ENCODE measurements around the gene TNS1.

TNS1 gene

GRCh38 chr2:217933617-217933993 lies 69.2 kb downstream of the TNS1 start:
- ChIA-PET POLR2A (no interaction called here), CTCF (interaction anchor here (1.2 kb wide), 2 partner anchors 15 to 60 kb away, joined by 3 read pairs; no protein-coding TSS in a partner anchor)
- DNase-seq (ENCODE audit: extremely low spot score), result no peak
- no peak for TF ChIP-seq LEF1 (IDR thresholded peaks at IDR 0.05; ENCODE audit: borderline replicate concordance)
- no peak for TF ChIP-seq NFRKB (IDR thresholded peaks at IDR 0.05)
- TF ChIP-seq BHLHE40 (IDR thresholded peaks at IDR 0.05; ENCODE audit: borderline replicate concordance), result no peak

- DNase-seq (ENCODE audit: extremely low spot score), result no peak
- TF ChIP-seq FOXM1 (IDR thresholded peaks at IDR 0.05; ENCODE audit: borderline replicate concordance) (no peak), LEF1 (IDR thresholded peaks at IDR 0.05; ENCODE audit: borderline replicate concordance) (no peak), PKNOX1 (IDR thresholded peaks at IDR 0.05) (no peak), SUZ12 (IDR thresholded peaks at IDR 0.05) (no peak), HDGF (IDR thresholded peaks at IDR 0.05; ENCODE audit: borderline replicate concordance) (no peak), ZNF384 (IDR thresholded peaks at IDR 0.05) (no peak), ELF4 (IDR thresholded peaks at IDR 0.05) (no peak), CTBP1 (IDR thresholded peaks at IDR 0.05; ENCODE audit: borderline replicate concordance) (no peak), BHLHE40 (IDR thresholded peaks at IDR 0.05; ENCODE audit: borderline replicate concordance) (no peak), L3MBTL2 (conservative IDR thresholded peaks at IDR 0.05) (no peak), NFRKB (IDR thresholded peaks at IDR 0.05) (no peak), FOXK2 (IDR thresholded peaks at IDR 0.05) (no peak), FOXA1 (IDR thresholded peaks at IDR 0.05) (no peak), TARDBP (IDR thresholded peaks at IDR 0.05) (no peak), SP1 (IDR thresholded peaks at IDR 0.05) (no peak), ARNT (IDR thresholded peaks at IDR 0.05) (no peak)
- ChIA-PET POLR2A (no interaction called here), CTCF (interaction anchor here (1.1 to 1.2 kb wide), 3 partner anchors 15 to 60 kb away, joined by 3 read pairs; no protein-coding TSS in a partner anchor)
Observed at GRCh38 chr2:217932803-217933616, 69.8 kb downstream of the TNS1 start.

GRCh38 chr2:217931846-217932560 lies 70.8 kb downstream of the TNS1 start:
- CTCF ChIA-PET, result interaction anchor here (1.1 to 1.2 kb wide), 2 partner anchors 14 to 33 kb away, joined by 3 read pairs; no protein-coding TSS in a partner anchor
- TF ChIP-seq ELF4 (IDR thresholded peaks at IDR 0.05), result no peak
- TF ChIP-seq CTBP1 (IDR thresholded peaks at IDR 0.05; ENCODE audit: borderline replicate concordance), result no peak
- TF ChIP-seq BHLHE40 (IDR thresholded peaks at IDR 0.05; ENCODE audit: borderline replicate concordance), result no peak
- TF ChIP-seq TARDBP (IDR thresholded peaks at IDR 0.05), result no peak
- no peak for TF ChIP-seq HDGF (IDR thresholded peaks at IDR 0.05; ENCODE audit: borderline replicate concordance)
- TF ChIP-seq ARNT (IDR thresholded peaks at IDR 0.05), result no peak
- no peak for TF ChIP-seq FOXA1 (IDR thresholded peaks at IDR 0.05)
- TF ChIP-seq L3MBTL2 (conservative IDR thresholded peaks at IDR 0.05), result no peak
- TF ChIP-seq NFRKB (IDR thresholded peaks at IDR 0.05), result no peak
- no peak for TF ChIP-seq SP1 (IDR thresholded peaks at IDR 0.05)
- no peak for TF ChIP-seq ZNF384 (IDR thresholded peaks at IDR 0.05)
- TF ChIP-seq FOXK2 (IDR thresholded peaks at IDR 0.05), result no peak
- no peak for TF ChIP-seq FOXM1 (IDR thresholded peaks at IDR 0.05; ENCODE audit: borderline replicate concordance)
- no peak for TF ChIP-seq SUZ12 (IDR thresholded peaks at IDR 0.05)
- TF ChIP-seq PKNOX1 (IDR thresholded peaks at IDR 0.05), result no peak
- DNase-seq (ENCODE audit: extremely low spot score), result no peak
- POLR2A ChIA-PET, result no interaction called here

- TF ChIP-seq PKNOX1 (IDR thresholded peaks at IDR 0.05) (no peak), TARDBP (IDR thresholded peaks at IDR 0.05) (no peak), CTBP1 (IDR thresholded peaks at IDR 0.05; ENCODE audit: borderline replicate concordance) (no peak), SP1 (IDR thresholded peaks at IDR 0.05) (no peak), ARNT (IDR thresholded peaks at IDR 0.05) (no peak)
- DNase-seq (ENCODE audit: extremely low spot score), result no peak
- ChIA-PET POLR2A (no interaction called here), CTCF (no interaction called here)
Observed at GRCh38 chr2:217930761-217931563, 71.8 kb downstream of the TNS1 start.

GRCh38 chr2:217929757-217930707 lies 72.8 kb downstream of the TNS1 start:
- CTCF ChIA-PET, result no interaction called here
- no peak for DNase-seq (ENCODE audit: extremely low spot score)
- TF ChIP-seq ARNT (IDR thresholded peaks at IDR 0.05), result no peak
- TF ChIP-seq TARDBP (IDR thresholded peaks at IDR 0.05), result no peak
- TF ChIP-seq ZNF384 (IDR thresholded peaks at IDR 0.05), result no peak
- TF ChIP-seq SUZ12 (IDR thresholded peaks at IDR 0.05), result no peak
- no peak for TF ChIP-seq LEF1 (IDR thresholded peaks at IDR 0.05; ENCODE audit: borderline replicate concordance)
- no peak for TF ChIP-seq FOXA1 (IDR thresholded peaks at IDR 0.05)
- TF ChIP-seq L3MBTL2 (conservative IDR thresholded peaks at IDR 0.05), result no peak
- TF ChIP-seq NFRKB (IDR thresholded peaks at IDR 0.05), result no peak
- no peak for TF ChIP-seq CTBP1 (IDR thresholded peaks at IDR 0.05; ENCODE audit: borderline replicate concordance)
- no peak for TF ChIP-seq FOXM1 (IDR thresholded peaks at IDR 0.05; ENCODE audit: borderline replicate concordance)
- no peak for TF ChIP-seq SP1 (IDR thresholded peaks at IDR 0.05)
- TF ChIP-seq FOXK2 (IDR thresholded peaks at IDR 0.05), result no peak
- POLR2A ChIA-PET, result no interaction called here

Data from HEK293T (cell line).